Fibroblast of lung (primary cell): ENCODE measurements around the gene PIK3CA. TPM values are rescaled to one million over a fixed set of nuclear protein-coding genes. Genes with fewer than 3 reads are reported as not detected.
"Not testable (repeated sequence)": the region's sequence is repeated elsewhere in the genome, so short reads cannot be mapped to it uniquely, and the experiment has no call there.

Source experiments
- DNase-seq, 2 donors: peaks; one replicate each; pipeline versions ENCODE4 v3.0.0 to v3.0.0-alpha.2; 2010; ENCODE audit warnings: low read depth in 2 of 2
- H2AFZ ChIP-seq: 2 replicates; pipeline ENCODE4 v1.5.1; 2012; ENCODE audit warnings: low read length, control low read depth, inconsistent platforms
- H3K27ac ChIP-seq: 2 replicates; pipeline ENCODE4 v1.5.1; 2011; ENCODE audit warnings: low read length, control low read depth; ENCODE audit not compliant: insufficient read depth
- H3K27me3 ChIP-seq: 2 replicates; pipeline ENCODE4 v1.5.1; 2011; ENCODE audit warnings: mild to moderate bottlenecking, low read length; ENCODE audit not compliant: control insufficient read depth, insufficient read depth
- H3K36me3 ChIP-seq: 2 replicates; pipeline ENCODE4 v1.5.1; 2011; ENCODE audit warnings: low read length; ENCODE audit not compliant: control insufficient read depth, insufficient read depth
- H3K4me1 ChIP-seq: 2 replicates; pipeline ENCODE4 v1.5.1; 2011; ENCODE audit warnings: low read length; ENCODE audit not compliant: control insufficient read depth, insufficient read depth; ENCODE audit errors: extremely low read depth
- H3K4me2 ChIP-seq: 2 replicates; pipeline ENCODE4 v1.5.1; 2011; ENCODE audit warnings: low read length, control low read depth; ENCODE audit not compliant: insufficient read depth; ENCODE audit errors: extremely low read depth
- H3K4me3 ChIP-seq, 4 experiments: fragments of 200-600 bp in 1 of 4; sonication (generic) in 1 of 4; replicated peaks in 1 of 4; 2 replicates each; pipeline ENCODE4 v1.5.1; 2011 to 2016; ENCODE audit warnings: low read length in 4 of 4, low read depth in 3 of 4, mild to moderate bottlenecking in 3 of 4, control low read depth in 2 of 4, inconsistent platforms in 1 of 4, mixed read lengths in 1 of 4; ENCODE audit not compliant: insufficient read depth in 1 of 4; ENCODE audit errors: control extremely low read depth in 1 of 4
- H3K79me2 ChIP-seq: 2 replicates; pipeline ENCODE4 v1.5.1; 2012; ENCODE audit warnings: mild to moderate bottlenecking, low read length, inconsistent platforms; ENCODE audit not compliant: control insufficient read depth, insufficient read depth
- H3K9ac ChIP-seq: 2 replicates; pipeline ENCODE4 v1.5.1; 2011; ENCODE audit warnings: mild to moderate bottlenecking, low read length, control low read depth; ENCODE audit not compliant: insufficient read depth
- H3K9me3 ChIP-seq: 2 replicates; pipeline ENCODE4 v1.5.1; 2012; ENCODE audit warnings: low read depth, low read length; ENCODE audit not compliant: control insufficient read depth, insufficient read depth
- H4K20me1 ChIP-seq: 2 replicates; pipeline ENCODE4 v1.5.1; 2011; ENCODE audit warnings: low read length; ENCODE audit not compliant: control insufficient read depth, insufficient read depth; ENCODE audit errors: extremely low read depth
- EZH2 ChIP-seq: IDR thresholded peaks from 2 replicates; pipeline ENCODE4 v1.5.1; 2012; ENCODE audit warnings: low read length, control low read depth, mild to moderate bottlenecking; ENCODE audit errors: missing control alignments
- polyA plus RNA-seq, 2 donors: library from polyadenylated mRNA; depleted of rRNA in 1 of 2; stranded (reverse) in 1 of 2; unstranded in 1 of 2; fragments of >200 nt; gene quantifications; 2 replicates each; pipeline ENCODE4 v1.2.1, GENCODE V29; 2011 to 2012; ENCODE audit warnings: missing spikeins in 1 of 2
- total RNA-seq: library from RNA; depleted of rRNA; stranded (reverse); fragments of >200 nt; gene quantifications from 2 replicates; pipeline ENCODE4 v1.2.1, GENCODE V29; 2014
- TF ChIP-seq, protein P1 (sequence below), 2 donors: IDR thresholded peaks in 1 of 2; conservative IDR thresholded peaks in 1 of 2; 1 replicate in 1 of 2; 2 replicates in 1 of 2; pipeline ENCODE4 v1.5.1; 2011 to 2012; ENCODE audit warnings: low read length in 2 of 2, control low read depth in 1 of 2, inconsistent platforms in 1 of 2, low read depth in 1 of 2, mild to moderate bottlenecking in 1 of 2

The PIK3CA gene
- total and polyA plus RNA-seq, 2 donors (not counting 1 experiment from before 2014, with no cell fraction given): 20.8 to 28.9 TPM

DNA sequence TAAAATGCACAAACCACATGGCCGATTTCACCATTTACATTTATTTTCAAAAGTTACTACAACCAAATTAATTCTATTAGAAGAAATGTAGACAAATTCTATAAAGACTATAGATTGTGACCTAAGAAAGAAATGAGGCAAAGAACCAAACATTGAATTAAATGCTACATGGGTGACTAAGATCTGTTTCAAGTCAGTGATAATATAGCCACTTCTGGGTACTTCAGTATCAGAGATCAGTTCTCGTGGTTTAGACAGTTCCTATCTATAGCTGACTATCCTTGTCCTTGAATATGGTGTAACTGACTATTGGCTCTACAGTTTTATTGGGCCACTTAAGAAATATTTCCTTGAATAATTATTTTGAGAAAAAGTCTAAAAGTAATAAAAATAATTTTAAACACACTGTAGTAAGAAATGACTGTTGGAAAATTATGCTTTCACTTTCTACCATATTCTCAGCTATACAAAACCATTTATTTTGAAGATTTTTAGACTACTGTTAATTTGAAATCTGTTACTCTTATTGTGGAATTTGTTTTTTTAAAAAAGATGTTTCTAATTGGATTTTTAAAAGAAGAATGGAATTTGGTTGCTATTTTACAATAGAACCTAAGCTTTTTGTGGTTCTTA, 88.6 kb downstream of the PIK3CA start:
- Histone ChIP-seq H3K27me3 (no peaks in the 10 kb centered on the region), H3K9me3 (no peaks in the 10 kb centered on the region), H3K9ac (no peak overlapping the region), H3K4me2 (no peak overlapping the region), H3K4me1 (no peaks in the 10 kb centered on the region), H3K36me3 (no peaks in the 10 kb centered on the region), H3K79me2 (no peaks in the 10 kb centered on the region), H4K20me1 (no peaks in the 10 kb centered on the region), H2AFZ (no peak overlapping the region), H3K27ac (no peak overlapping the region), H3K4me3 (no peak overlapping the region)
- no peak for TF ChIP-seq EZH2
- TF ChIP-seq, protein P1, sequence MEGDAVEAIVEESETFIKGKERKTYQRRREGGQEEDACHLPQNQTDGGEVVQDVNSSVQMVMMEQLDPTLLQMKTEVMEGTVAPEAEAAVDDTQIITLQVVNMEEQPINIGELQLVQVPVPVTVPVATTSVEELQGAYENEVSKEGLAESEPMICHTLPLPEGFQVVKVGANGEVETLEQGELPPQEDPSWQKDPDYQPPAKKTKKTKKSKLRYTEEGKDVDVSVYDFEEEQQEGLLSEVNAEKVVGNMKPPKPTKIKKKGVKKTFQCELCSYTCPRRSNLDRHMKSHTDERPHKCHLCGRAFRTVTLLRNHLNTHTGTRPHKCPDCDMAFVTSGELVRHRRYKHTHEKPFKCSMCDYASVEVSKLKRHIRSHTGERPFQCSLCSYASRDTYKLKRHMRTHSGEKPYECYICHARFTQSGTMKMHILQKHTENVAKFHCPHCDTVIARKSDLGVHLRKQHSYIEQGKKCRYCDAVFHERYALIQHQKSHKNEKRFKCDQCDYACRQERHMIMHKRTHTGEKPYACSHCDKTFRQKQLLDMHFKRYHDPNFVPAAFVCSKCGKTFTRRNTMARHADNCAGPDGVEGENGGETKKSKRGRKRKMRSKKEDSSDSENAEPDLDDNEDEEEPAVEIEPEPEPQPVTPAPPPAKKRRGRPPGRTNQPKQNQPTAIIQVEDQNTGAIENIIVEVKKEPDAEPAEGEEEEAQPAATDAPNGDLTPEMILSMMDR (conservative IDR thresholded peaks at IDR 0.05 in 1 of 2, IDR thresholded peaks at IDR 0.05 in 1 of 2; ENCODE audit: low read depth in 1 of 2, low read length in 2 of 2): no peak
- no peak for DNase-seq

DNA sequence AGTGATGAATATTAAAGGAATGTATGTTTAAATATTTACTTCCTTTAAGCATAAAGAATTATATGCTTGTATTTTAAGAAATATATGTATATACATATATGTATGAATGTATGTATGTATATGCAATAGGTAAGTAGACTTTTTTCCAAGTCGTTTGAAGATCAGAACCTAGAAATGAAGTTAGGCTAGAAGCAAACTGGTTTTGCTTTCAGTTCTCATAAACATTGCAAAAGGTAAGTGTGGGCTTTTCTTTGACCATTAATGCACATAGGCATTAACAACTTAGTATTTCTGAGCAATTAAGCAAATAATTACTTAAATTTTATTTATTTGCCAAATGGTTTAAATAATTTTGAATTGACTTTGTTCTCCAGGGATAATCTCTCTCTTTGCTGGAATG, 92.1 kb downstream of the PIK3CA start:
- not testable (repeated sequence) for H3K27ac ChIP-seq, H3K9ac ChIP-seq, H4K20me1 ChIP-seq, H3K27me3 ChIP-seq, H3K79me2 ChIP-seq, H3K4me3 ChIP-seq, H2AFZ ChIP-seq, H3K4me1 ChIP-seq, DNase-seq, H3K4me2 ChIP-seq, H3K9me3 ChIP-seq, H3K36me3 ChIP-seq

DNA sequence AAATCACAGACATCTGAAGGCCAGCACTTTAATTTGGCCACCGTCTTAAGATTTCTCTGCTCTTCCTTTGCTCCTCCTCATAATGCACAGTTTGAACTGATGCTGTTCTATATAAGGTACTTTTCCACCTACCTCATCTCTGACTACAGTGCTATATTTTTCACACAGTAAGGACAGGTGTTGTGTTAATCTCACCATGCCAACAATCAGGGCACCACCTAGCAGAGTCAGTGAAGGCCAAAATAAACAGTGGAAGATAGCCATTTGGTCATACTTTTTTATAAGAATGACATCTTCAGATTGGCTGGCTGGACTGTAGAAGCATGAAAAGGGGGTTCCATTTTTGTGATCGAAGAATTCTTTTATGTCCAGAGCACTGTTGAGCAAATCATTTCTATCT, 94.7 kb downstream of the PIK3CA start:
- not testable (repeated sequence) for H3K27me3 ChIP-seq, DNase-seq

DNA sequence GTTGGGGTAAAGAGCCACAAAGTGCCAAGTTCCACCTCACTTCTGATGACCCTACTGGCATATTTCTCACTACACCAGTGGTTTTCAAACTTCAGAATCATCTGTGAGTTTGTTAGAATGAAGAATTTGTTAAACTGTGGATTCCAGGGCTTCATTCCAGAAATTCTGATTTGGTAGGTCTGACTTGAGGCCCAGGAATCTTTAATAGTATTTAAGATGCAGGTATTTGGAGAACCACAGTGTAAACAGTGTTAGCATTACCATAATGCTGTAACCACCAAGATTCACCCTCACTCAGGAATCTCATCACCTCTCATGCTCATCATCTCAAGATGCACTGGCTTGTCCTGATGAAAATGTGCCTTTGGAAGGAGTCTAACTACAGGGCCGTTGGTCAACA, 96.7 kb downstream of the PIK3CA start:
- no peak overlapping the region for H2AFZ ChIP-seq
- H3K27me3 ChIP-seq: no peaks in the 10 kb centered on the region
- H4K20me1 ChIP-seq: no peaks in the 10 kb centered on the region
- no peaks in the 10 kb centered on the region for H3K36me3 ChIP-seq
- H3K4me3 ChIP-seq: no peak overlapping the region
- no peaks in the 10 kb centered on the region for H3K79me2 ChIP-seq
- H3K27ac ChIP-seq: no peak overlapping the region
- no peak for TF ChIP-seq EZH2
- TF ChIP-seq, protein P1 (conservative IDR thresholded peaks at IDR 0.05 in 1 of 2, IDR thresholded peaks at IDR 0.05 in 1 of 2; ENCODE audit: low read depth in 1 of 2, low read length in 2 of 2): no peak
- H3K9ac ChIP-seq: no peak overlapping the region
- DNase-seq: peak in 1 of 2 donors; percentile 86
- H3K9me3 ChIP-seq: no peaks in the 10 kb centered on the region
- H3K4me1 ChIP-seq: no peaks in the 10 kb centered on the region
- H3K4me2 ChIP-seq: no peak overlapping the region

More for the DNA sequence above, 94.7 kb downstream of the PIK3CA start:
- H3K27ac ChIP-seq, H3K36me3 ChIP-seq, H4K20me1 ChIP-seq, H3K4me3 ChIP-seq, H3K9me3 ChIP-seq, H2AFZ ChIP-seq, H3K9ac ChIP-seq, H3K4me1 ChIP-seq, H3K4me2 ChIP-seq, H3K79me2 ChIP-seq: not testable (repeated sequence)
